HEK293 (cell line): Measurements from ENCODE around the gene MITF.

Source experiments
- CTCF ChIA-PET: fragments of 350-600 bp; formaldehyde crosslinking; extraction: SDS; loops from one replicate; lab custom pipeline; 2021; ENCODE audit warnings: antibody characterized with exemption; lab: Yijun Ruan, JAX
- POLR2A ChIA-PET: fragments of 300-600 bp; formaldehyde crosslinking; extraction: SDS; loops from one replicate; lab custom pipeline; 2020; ENCODE audit warnings: antibody characterized with exemption, inconsistent platforms; lab: Yijun Ruan, JAX
- H3K27ac ChIP-seq: fragments of 200-500 bp; sonication (Bioruptor generic); 2 replicates; pipeline ENCODE4 v1.5.1; 2014; ENCODE audit warnings: low read depth, low read length, control low read depth, inconsistent platforms; ENCODE audit errors: extremely low read depth
- H3K36me3 ChIP-seq, 2 experiments: fragments of 200-500 bp in 1 of 2; sonication (Bioruptor generic) in 1 of 2; 1 replicate in 1 of 2; 2 replicates in 1 of 2; pipeline ENCODE4 v1.5.1; 2014 to 2017; ENCODE audit warnings: inconsistent platforms in 2 of 2, low read length in 2 of 2; ENCODE audit not compliant: control insufficient read depth in 2 of 2, insufficient read depth in 1 of 2
- H3K4me1 ChIP-seq: fragments of 200-500 bp; sonication (Bioruptor generic); 2 replicates; pipeline ENCODE4 v1.5.1; 2014; ENCODE audit warnings: mild to moderate bottlenecking, low read length, inconsistent platforms; ENCODE audit not compliant: control insufficient read depth, insufficient read depth
- H3K4me3 ChIP-seq: 2 replicates; pipeline ENCODE4 v1.5.1; 2011; ENCODE audit warnings: low read depth, mild to moderate bottlenecking, control low read depth, low read length, moderate library complexity
- H3K9me3 ChIP-seq: fragments of 200-500 bp; sonication (Bioruptor generic); 2 replicates; pipeline ENCODE4 v1.5.1; 2014; ENCODE audit warnings: low read depth, low read length, inconsistent platforms; ENCODE audit not compliant: control insufficient read depth, insufficient read depth
- EGR2 ChIP-seq: fragments of 450-650 bp; formaldehyde crosslinking; IDR thresholded peaks from 2 replicates; pipeline ENCODE4 v1.5.1; 2016; ENCODE audit warnings: low read depth, missing biosample characterization, missing genetic modification characterization
- ELK4 ChIP-seq: IDR thresholded peaks from 2 replicates; pipeline ENCODE4 v1.6.1; 2011; ENCODE audit warnings: mild to moderate bottlenecking, low read depth, low read length, borderline replicate concordance
- GLIS2 ChIP-seq: fragments of 450-650 bp; formaldehyde crosslinking; IDR thresholded peaks from 2 replicates; pipeline ENCODE4 v1.5.1; 2016; ENCODE audit warnings: missing biosample characterization, missing genetic modification characterization
- KLF10 ChIP-seq: fragments of 450-650 bp; IDR thresholded peaks from 2 replicates; pipeline ENCODE4 v1.5.1; 2018; ENCODE audit warnings: missing biosample characterization, mild to moderate bottlenecking, missing genetic modification characterization
- KLF7 ChIP-seq: fragments of 450-650 bp; formaldehyde crosslinking; IDR thresholded peaks from 2 replicates; pipeline ENCODE4 v1.5.1; 2016; ENCODE audit warnings: missing biosample characterization, missing genetic modification characterization, borderline replicate concordance
- MEIS1 ChIP-seq: sonication (generic); formaldehyde crosslinking; IDR thresholded peaks from 2 replicates; pipeline ENCODE4 v1.8.1; 2022; ENCODE audit warnings: missing genetic modification reagents, mild to moderate bottlenecking, borderline replicate concordance
- SP3 ChIP-seq: fragments of 450-650 bp; formaldehyde crosslinking; IDR thresholded peaks from 2 replicates; pipeline ENCODE4 v1.5.1; 2016; ENCODE audit warnings: missing biosample characterization, missing genetic modification characterization
- ZBTB44 ChIP-seq: fragments of 450-650 bp; IDR thresholded peaks from 2 replicates; pipeline ENCODE4 v1.5.1; 2018; ENCODE audit warnings: missing biosample characterization, mild to moderate bottlenecking, missing genetic modification characterization
- ZIC2 ChIP-seq: fragments of 450-650 bp; formaldehyde crosslinking; IDR thresholded peaks from 2 replicates; pipeline ENCODE4 v1.5.1; 2016; ENCODE audit warnings: missing biosample characterization, missing genetic modification characterization
- ZNF140 ChIP-seq: fragments of 450-650 bp; formaldehyde crosslinking; IDR thresholded peaks from 2 replicates; pipeline ENCODE4 v1.5.1; 2016; ENCODE audit warnings: missing biosample characterization, missing genetic modification characterization
- ZNF248 ChIP-seq: fragments of 450-650 bp; formaldehyde crosslinking; IDR thresholded peaks from 2 replicates; pipeline ENCODE4 v1.5.1; 2017; ENCODE audit warnings: missing biosample characterization, missing genetic modification characterization
- ZNF302 ChIP-seq: fragments of 450-650 bp; formaldehyde crosslinking; IDR thresholded peaks from 2 replicates; pipeline ENCODE4 v1.5.1; 2016; ENCODE audit warnings: missing biosample characterization, missing genetic modification characterization, low read depth
- ZNF366 ChIP-seq: fragments of 450-650 bp; formaldehyde crosslinking; conservative IDR thresholded peaks from 2 replicates; pipeline ENCODE4 v1.5.1; 2016; ENCODE audit warnings: missing biosample characterization, missing genetic modification characterization
- ZNF391 ChIP-seq: fragments of 450-650 bp; formaldehyde crosslinking; IDR thresholded peaks from 2 replicates; pipeline ENCODE4 v1.5.1; 2016; ENCODE audit warnings: low read depth, missing biosample characterization, missing genetic modification characterization, borderline replicate concordance
- ZNF423 ChIP-seq: fragments of 450-650 bp; formaldehyde crosslinking; IDR thresholded peaks from 2 replicates; pipeline ENCODE4 v1.5.1; 2016; ENCODE audit warnings: missing biosample characterization, missing genetic modification characterization
- ZNF426 ChIP-seq: fragments of 450-650 bp; formaldehyde crosslinking; IDR thresholded peaks from 2 replicates; pipeline ENCODE4 v1.5.1; 2017; ENCODE audit warnings: missing biosample characterization, missing genetic modification characterization, mild to moderate bottlenecking, inconsistent platforms, moderate library complexity
- ZNF501 ChIP-seq: fragments of 450-650 bp; formaldehyde crosslinking; IDR thresholded peaks from 2 replicates; pipeline ENCODE4 v1.5.1; 2016; ENCODE audit warnings: missing biosample characterization, missing genetic modification characterization
- ZNF510 ChIP-seq: fragments of 450-650 bp; formaldehyde crosslinking; IDR thresholded peaks from 2 replicates; pipeline ENCODE4 v1.5.1; 2018; ENCODE audit warnings: mild to moderate bottlenecking, missing genetic modification characterization, missing biosample characterization; ENCODE audit not compliant: insufficient replicate concordance
- ZNF529 ChIP-seq: fragments of 450-650 bp; formaldehyde crosslinking; IDR thresholded peaks from 2 replicates; pipeline ENCODE4 v1.5.1; 2017; ENCODE audit warnings: missing genetic modification characterization, missing biosample characterization; ENCODE audit not compliant: insufficient replicate concordance
- ZNF654 ChIP-seq: fragments of 450-650 bp; formaldehyde crosslinking; IDR thresholded peaks from 2 replicates; pipeline ENCODE4 v1.5.1; 2016; ENCODE audit warnings: low read depth, missing biosample characterization, missing genetic modification characterization
- ZNF704 ChIP-seq: fragments of 450-650 bp; formaldehyde crosslinking; IDR thresholded peaks from 2 replicates; pipeline ENCODE4 v1.5.1; 2016; ENCODE audit warnings: missing biosample characterization, missing genetic modification characterization
- ZNF747 ChIP-seq: fragments of 450-650 bp; formaldehyde crosslinking; IDR thresholded peaks from 2 replicates; pipeline ENCODE4 v1.5.1; 2016; ENCODE audit warnings: missing biosample characterization, missing genetic modification characterization
- ZNF76 ChIP-seq: fragments of 450-650 bp; formaldehyde crosslinking; IDR thresholded peaks from 2 replicates; pipeline ENCODE4; 2016; ENCODE audit warnings: low read depth, missing biosample characterization, missing genetic modification characterization, borderline replicate concordance

MITF gene

GRCh38 chr3:69985266-69985665 is 246.0 kb downstream of the MITF start:
- H3K9me3 ChIP-seq, result no peaks in the 10 kb centered on the region
- no peaks in the 10 kb centered on the region for H3K4me1 ChIP-seq
- H3K27ac ChIP-seq, result no peak overlapping the region
- POLR2A ChIA-PET, result no interaction called here
- no peaks in the 10 kb centered on the region for H3K36me3 ChIP-seq
- no peak overlapping the region for H3K4me3 ChIP-seq
- CTCF ChIA-PET, result no interaction called here
- TF ChIP-seq ZBTB44 (tag by site-specific recombination), result no peak
- no peak for TF ChIP-seq ZNF704 (tag by site-specific recombination)

DNA sequence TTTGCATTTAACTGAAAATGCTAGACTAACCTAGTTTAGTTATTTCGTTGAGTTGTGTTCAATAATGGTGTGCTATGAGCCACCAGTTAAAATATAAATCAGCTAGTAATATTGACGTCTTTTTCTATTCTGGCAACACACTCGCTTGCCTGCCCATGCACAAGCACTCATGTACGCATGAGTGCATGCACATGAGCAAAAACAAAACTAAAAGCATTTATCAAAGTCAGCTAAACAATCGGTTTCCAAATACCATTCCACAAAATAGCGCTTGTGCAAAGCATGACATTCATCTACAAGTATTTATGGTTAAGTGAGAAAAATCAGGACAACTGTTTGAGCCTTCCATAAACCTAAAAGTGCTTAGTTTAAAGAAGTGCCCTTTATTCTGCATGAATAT is 247.2 kb downstream of the MITF start:
- H3K27ac ChIP-seq, result no peak overlapping the region
- no peaks in the 10 kb centered on the region for H3K9me3 ChIP-seq
- H3K4me1 ChIP-seq, result no peaks in the 10 kb centered on the region
- TF ChIP-seq ZNF248 (tag by site-specific recombination), result no peak
- TF ChIP-seq ZNF76, result no peak
- TF ChIP-seq ZNF529, result no peak
- TF ChIP-seq ZNF366 (tag by site-specific recombination), result no peak
- no peak for TF ChIP-seq MEIS1
- TF ChIP-seq ZNF654 (tag by site-specific recombination), result no peak
- no peak for TF ChIP-seq ZNF426 (tag by site-specific recombination)
- no peak for TF ChIP-seq ZNF423 (tag by site-specific recombination)
- TF ChIP-seq EGR2 (tag by site-specific recombination), result no peak
- TF ChIP-seq ZNF747 (tag by site-specific recombination), result no peak
- TF ChIP-seq ZNF140 (tag by site-specific recombination), result no peak
- no peak for TF ChIP-seq ZNF391 (tag by site-specific recombination)
- TF ChIP-seq GLIS2 (tag by site-specific recombination), result no peak
- TF ChIP-seq ZNF501 (tag by site-specific recombination), result no peak
- TF ChIP-seq ELK4, result no peak
- no peak for TF ChIP-seq KLF7
- no peak for TF ChIP-seq ZIC2 (tag by site-specific recombination)
- no peak for TF ChIP-seq SP3 (tag by site-specific recombination)
- CTCF ChIA-PET, result no interaction called here
- H3K4me3 ChIP-seq, result no peak overlapping the region
- POLR2A ChIA-PET, result no interaction called here
- no peaks in the 10 kb centered on the region for H3K36me3 ChIP-seq

- no peak for TF ChIP-seq ZNF302
- TF ChIP-seq ZNF510 (tag by site-specific recombination), result no peak
- no peak for TF ChIP-seq KLF10
- POLR2A ChIA-PET, result no interaction called here
Measured at GRCh38 chr3:69987833-69988232, 248.6 kb downstream of the MITF start.

More at GRCh38 chr3:69987833-69988232, 248.6 kb downstream of the MITF start:
- Histone ChIP-seq H3K4me3 (no peak overlapping the region), H3K9me3 (no peaks in the 10 kb centered on the region), H3K27ac (no peak overlapping the region), H3K36me3 (no peaks in the 10 kb centered on the region), H3K4me1 (no peaks in the 10 kb centered on the region)
- CTCF ChIA-PET, result no interaction called here
